H1 (cell line): ENCODE data around the gene DCTN2. TPM values are rescaled to one million over a fixed set of nuclear protein-coding genes. Genes with fewer than 3 reads are reported as not detected.

Experiments used
- CTCF ChIA-PET: fragments of 300-600 bp; sonication (Branson Sonifier 250); formaldehyde crosslinking; loops from one replicate; lab custom pipeline; 2021; ENCODE audit not compliant: partially characterized antibody; lab: Charles Lee
- POLR2A ChIA-PET: fragments of 300-600 bp; sonication (Branson Sonifier 250); formaldehyde crosslinking; loops from one replicate; lab custom pipeline; 2021; ENCODE audit warnings: inconsistent platforms; ENCODE audit not compliant: partially characterized antibody; lab: Charles Lee
- DNase-seq, 2 experiments: peaks; one replicate each; pipeline versions ENCODE4 v3.0.0 to v3.0.0-alpha.2; 2010 to 2022; ENCODE audit warnings: low spot score in 2 of 2, low read depth in 1 of 2, mixed read lengths in 1 of 2
- FAIRE-seq: peaks from 2 replicates; lab custom pipeline; 2011; peaks lifted over from hg19 to GRCh38; lab: Jason Lieb, UNC
- H2AFZ ChIP-seq: 2 replicates; pipeline ENCODE4 v1.8.1; 2012; ENCODE audit warnings: low read length, inconsistent platforms
- H2AK5ac ChIP-seq: 2 replicates; pipeline ENCODE4 v1.6.1; 2013; ENCODE audit warnings: low read depth, low read length
- H2BK120ac ChIP-seq: replicated peaks from 2 replicates; pipeline ENCODE3; 2013; ENCODE audit warnings: low read depth, low read length, inconsistent platforms
- H2BK12ac ChIP-seq: 2 replicates; pipeline ENCODE4 v1.6.1; 2013; ENCODE audit warnings: low read depth, low read length
- H2BK15ac ChIP-seq: 2 replicates; pipeline ENCODE4 v1.6.1; 2013; ENCODE audit warnings: low read length
- H2BK20ac ChIP-seq: 2 replicates; pipeline ENCODE4 v1.6.1; 2013; ENCODE audit warnings: low read length
- H2BK5ac ChIP-seq: 2 replicates; pipeline ENCODE4 v1.6.1; 2013; ENCODE audit warnings: low read depth, low read length
- H3K14ac ChIP-seq: 2 replicates; pipeline ENCODE4 v1.6.1; 2013; ENCODE audit warnings: inconsistent platforms; ENCODE audit not compliant: insufficient read length
- H3K18ac ChIP-seq: 2 replicates; pipeline ENCODE4 v1.6.1; 2013; ENCODE audit warnings: low read length; ENCODE audit errors: extremely low read depth
- H3K23ac ChIP-seq: 2 replicates; pipeline ENCODE4 v1.6.1; 2013; ENCODE audit warnings: inconsistent platforms; ENCODE audit not compliant: insufficient read length
- H3K23me2 ChIP-seq: 2 replicates; pipeline ENCODE4 v1.6.1; 2013; ENCODE audit warnings: low read depth, low read length
- H3K27ac ChIP-seq: 2 replicates; pipeline ENCODE4 v1.6.1; 2011; ENCODE audit warnings: low read depth, low read length, inconsistent platforms
- H3K27me3 ChIP-seq, 4 experiments: replicated peaks in 1 of 4; 1 replicate in 1 of 4; 2 replicates in 3 of 4; pipeline versions ENCODE4 v1.6.1 to v1.8.1; 2011 to 2013; ENCODE audit warnings: low read length in 3 of 4, mild to moderate bottlenecking in 3 of 4, inconsistent platforms in 2 of 4, mixed read lengths in 2 of 4, moderate library complexity in 1 of 4; ENCODE audit not compliant: control insufficient read depth in 3 of 4, insufficient read depth in 3 of 4; ENCODE audit errors: extremely low read depth in 1 of 4
- H3K36me3 ChIP-seq, 4 experiments: 2 replicates each; pipeline versions ENCODE4 v1.6.1 to v1.8.1; 2011 to 2013; ENCODE audit warnings: mild to moderate bottlenecking in 4 of 4, low read length in 3 of 4, moderate library complexity in 2 of 4, control low read depth in 1 of 4, inconsistent platforms in 1 of 4; ENCODE audit not compliant: insufficient read depth in 4 of 4, control insufficient read depth in 2 of 4
- H3K4ac ChIP-seq: replicated peaks from 2 replicates; pipeline ENCODE3; 2013; ENCODE audit warnings: low read length, low read depth, mixed read lengths, inconsistent platforms; ENCODE audit not compliant: insufficient read length
- H3K4me1 ChIP-seq, 4 experiments: replicated peaks in 1 of 4; 1 replicate in 1 of 4; 2 replicates in 3 of 4; pipeline versions ENCODE4 v1.6.1 to v1.8.1; 2011 to 2013; ENCODE audit warnings: low read length in 3 of 4, inconsistent platforms in 2 of 4, mixed read lengths in 1 of 4; ENCODE audit not compliant: insufficient read depth in 4 of 4, control insufficient read depth in 3 of 4
- H3K4me2 ChIP-seq, 2 experiments: 2 replicates each; pipeline versions ENCODE4 v1.6.1 to v1.8.1; 2011 to 2013; ENCODE audit warnings: low read depth in 2 of 2, low read length in 2 of 2, control low read depth in 1 of 2, inconsistent platforms in 1 of 2, mild to moderate bottlenecking in 1 of 2; ENCODE audit not compliant: insufficient read depth in 1 of 2
- H3K4me3 ChIP-seq, 4 experiments: fragments of 200-600, 300-600 bp in 1 of 4; sonication (generic), shearing (Covaris generic), sonication (Bioruptor Twin) in 1 of 4; 2 replicates each; pipeline versions ENCODE4 v1.5.1 to v1.8.1; 2011 to 2016; ENCODE audit warnings: low read length in 4 of 4, low read depth in 3 of 4, control low read depth in 2 of 4, inconsistent platforms in 2 of 4, mild to moderate bottlenecking in 2 of 4, mixed read lengths in 1 of 4, moderate library complexity in 1 of 4; ENCODE audit not compliant: insufficient read depth in 2 of 4; ENCODE audit errors: extremely low read depth in 1 of 4
- H3K56ac ChIP-seq: replicated peaks from 2 replicates; pipeline ENCODE3; 2013; ENCODE audit warnings: low read depth, mild to moderate bottlenecking, mixed read lengths, low read length, inconsistent platforms; ENCODE audit not compliant: insufficient read length
- H3K79me1 ChIP-seq: 2 replicates; pipeline ENCODE4 v1.6.1; 2013; ENCODE audit warnings: low read depth, low read length, control low read depth
- H3K79me2 ChIP-seq, 2 experiments: 2 replicates each; pipeline versions ENCODE4 v1.6.1 to v1.8.1; 2012 to 2013; ENCODE audit warnings: low read length in 2 of 2, mild to moderate bottlenecking in 2 of 2, inconsistent platforms in 1 of 2; ENCODE audit not compliant: insufficient read depth in 2 of 2, control insufficient read depth in 1 of 2
- H3K9ac ChIP-seq, 4 experiments: replicated peaks in 1 of 4; 1 replicate in 1 of 4; 2 replicates in 3 of 4; pipeline versions ENCODE4 v1.6.1 to v1.8.1; 2011 to 2013; ENCODE audit warnings: low read depth in 3 of 4, low read length in 3 of 4, control low read depth in 2 of 4, mild to moderate bottlenecking in 2 of 4, moderate library complexity in 2 of 4, inconsistent platforms in 1 of 4; ENCODE audit errors: extremely low read depth in 1 of 4
- H3K9me3 ChIP-seq, 2 experiments: 2 replicates each; pipeline versions ENCODE4 v1.6.1 to v1.8.1; 2012 to 2013; ENCODE audit warnings: mild to moderate bottlenecking in 2 of 2, moderate library complexity in 2 of 2, control low read depth in 1 of 2, inconsistent platforms in 1 of 2, low read depth in 1 of 2, low read length in 1 of 2, mixed read lengths in 1 of 2; ENCODE audit not compliant: insufficient read depth in 2 of 2
- H4K20me1 ChIP-seq, 2 experiments: replicated peaks in 1 of 2; 2 replicates each; pipeline versions ENCODE3 to v1.8.1; 2011 to 2013; ENCODE audit warnings: inconsistent platforms in 2 of 2, low read length in 2 of 2, mild to moderate bottlenecking in 1 of 2; ENCODE audit not compliant: insufficient read depth in 2 of 2, control insufficient read depth in 1 of 2
- H4K5ac ChIP-seq: 2 replicates; pipeline ENCODE4 v1.6.1; 2013; ENCODE audit warnings: low read length, low read depth, mixed read lengths, inconsistent platforms; ENCODE audit not compliant: insufficient read length
- H4K8ac ChIP-seq: 2 replicates; pipeline ENCODE4 v1.8.0; 2013; ENCODE audit warnings: mild to moderate bottlenecking, moderate library complexity, low read length, inconsistent platforms; ENCODE audit not compliant: insufficient read depth; ENCODE audit errors: extremely low read depth
- H4K91ac ChIP-seq: replicated peaks from 2 replicates; pipeline ENCODE3; 2013; ENCODE audit warnings: low read length, mixed read lengths, inconsistent platforms; ENCODE audit not compliant: insufficient read length
- ASH2L ChIP-seq: fragments of 200-600, 300-600 bp; sonication (generic); IDR thresholded peaks from one replicate; pipeline ENCODE4 v1.7.1; 2017; ENCODE audit warnings: low read length
- CEBPB ChIP-seq: IDR thresholded peaks from 2 replicates; pipeline ENCODE4 v1.6.1; 2012; ENCODE audit warnings: low read depth, low read length
- EP300 ChIP-seq, 2 experiments: IDR thresholded peaks; 1 replicate in 1 of 2; 2 replicates in 1 of 2; pipeline ENCODE4 v1.6.1; 2011 to 2012; ENCODE audit warnings: low read depth in 2 of 2, low read length in 2 of 2, mild to moderate bottlenecking in 2 of 2, borderline replicate concordance in 1 of 2, inconsistent platforms in 1 of 2, moderate library complexity in 1 of 2
- JUN ChIP-seq: IDR thresholded peaks from 2 replicates; pipeline ENCODE4 v1.6.1; 2011; ENCODE audit warnings: low read depth, mild to moderate bottlenecking, improper control_type of control experiment, low read length
- JUND ChIP-seq: IDR thresholded peaks from 2 replicates; pipeline ENCODE4 v1.6.1; 2011; ENCODE audit warnings: mild to moderate bottlenecking, improper control_type of control experiment, low read length
- KDM1A ChIP-seq: fragments of 200-600, 300-600 bp; sonication (generic); IDR thresholded peaks from 2 replicates; pipeline ENCODE4 v1.7.1; 2016; ENCODE audit warnings: mild to moderate bottlenecking, low read length, borderline replicate concordance
- MAX ChIP-seq: IDR thresholded peaks from 2 replicates; pipeline ENCODE4 v1.6.1; 2012; ENCODE audit warnings: inconsistent platforms
- NANOG ChIP-seq: IDR thresholded peaks from 2 replicates; pipeline ENCODE4 v1.6.1; 2011; ENCODE audit warnings: low read length, low read depth, mild to moderate bottlenecking, inconsistent platforms; ENCODE audit not compliant: insufficient read depth, poor library complexity, severe bottlenecking
- PHF8 ChIP-seq: fragments of 200-600 bp; sonication (generic); conservative IDR thresholded peaks from 2 replicates; pipeline ENCODE4 v1.7.1; 2012; ENCODE audit warnings: low read depth, mild to moderate bottlenecking, inconsistent platforms, low read length, moderate library complexity
- SP1 ChIP-seq: IDR thresholded peaks from 2 replicates; pipeline ENCODE4 v1.6.1; 2011; ENCODE audit warnings: low read depth, low read length
- SP2 ChIP-seq: IDR thresholded peaks from 2 replicates; pipeline ENCODE4 v1.6.1; 2012; ENCODE audit warnings: mild to moderate bottlenecking, low read length, inconsistent platforms
- TCF12 ChIP-seq: IDR thresholded peaks from 2 replicates; pipeline ENCODE4 v1.6.1; 2011; ENCODE audit warnings: low read depth, mild to moderate bottlenecking, low read length
- whole genome bisulfite sequencing, 2 experiments: shearing (Covaris generic) in 1 of 2; methylation state at CpG; one replicate each; pipeline versions ENCODE4 v1.1.6 to v1.1.7; 2013 to 2015; ENCODE audit warnings: low lambda C conversion rate in 2 of 2, mixed read lengths in 2 of 2, inconsistent platforms in 1 of 2, low coverage in 1 of 2, missing lambda C conversion rate in 1 of 2; ENCODE audit not compliant: insufficient replicate concordance in 2 of 2, insufficient coverage in 1 of 2, insufficient read length in 1 of 2; ENCODE audit errors: extremely low coverage in 1 of 2, missing lambda C conversion rate in 1 of 2; 5-methylcytosine and 5-hydroxymethylcytosine counted together
- polyA plus RNA-seq, 7 experiments: library from polyadenylated mRNA; depleted of rRNA in 3 of 7; stranded (reverse) in 5 of 7; unstranded in 2 of 7; fragments of >200 nt in 5 of 7; fragments of 200-250 nt in 2 of 7; gene quantifications; 1 replicate in 5 of 7; 2 replicates in 1 of 7; 4 replicates in 1 of 7; pipeline versions ENCODE4 v1.2.1 to v1.2.3, GENCODE V29; 2011 to 2013; ENCODE audit warnings: missing spikeins in 2 of 7, mixed read lengths in 2 of 7
- total RNA-seq: library from RNA; stranded (reverse); fragmentation: NEBNext Ultra II Directional; extraction: Animal tissue kit (Norgen Biotek cat#: 25700); gene quantifications from 2 replicates; pipeline ENCODE4 v1.2.1, GENCODE V29; 2021

The DCTN2 gene
- total and polyA plus RNA-seq, 2 of the 8 experiments (the other 6 are each of a cell fraction or from before 2014, with no cell fraction given): 90.3 to 91.9 TPM

- no peak overlapping the region for H3K9ac ChIP-seq
- WGBS, 2 experiments: 86% methylated on average over 12 of the region's 16 CpGs; no CpG with 5 or more reads in 1 of the 2 experiments
- no peak for TF ChIP-seq TCF12
- no peak for TF ChIP-seq EP300 (IDR thresholded peaks at IDR 0.05; ENCODE audit: borderline replicate concordance in 1 of 2, low read depth in 2 of 2, low read length in 2 of 2)
- no peak for TF ChIP-seq PHF8
- TF ChIP-seq KDM1A: no peak
- no peak for TF ChIP-seq MAX
- TF ChIP-seq SP1: no peak
- no peak for TF ChIP-seq SP2
- TF ChIP-seq CEBPB: no peak
- no peak for TF ChIP-seq JUN
- no peak for TF ChIP-seq NANOG
- no peak for TF ChIP-seq ASH2L
- TF ChIP-seq JUND: no peak
Observed at GRCh38 chr12:57525615-57526383, 21.2 kb downstream of the DCTN2 start.

More at GRCh38 chr12:57525615-57526383, 21.2 kb downstream of the DCTN2 start:
- FAIRE-seq (no peak), DNase-seq (no peak)
- H2BK5ac ChIP-seq: no peak overlapping the region
- no peak overlapping the region for H4K5ac ChIP-seq
- no peak overlapping the region for H2AFZ ChIP-seq
- no peak overlapping the region for H3K18ac ChIP-seq
- no peak overlapping the region for H2BK15ac ChIP-seq
- peaks cover 8 to 18% (median 10%) of the 10 kb centered on the region in 4 experiments for H3K4me1 ChIP-seq
- no peaks in the 10 kb centered on the region for H3K27me3 ChIP-seq
- H3K36me3 ChIP-seq: peaks cover 2 to 48% (median 18%) of the 10 kb centered on the region in 4 experiments; a peak in 6 of 8 replicates
- no peaks in the 10 kb centered on the region for H3K9me3 ChIP-seq
- H2BK20ac ChIP-seq: no peak overlapping the region
- H3K4me3 ChIP-seq: no peak overlapping the region
- H3K79me1 ChIP-seq: no peaks in the 10 kb centered on the region; the same call in 1 of the 2 replicates
- no peak overlapping the region for H3K14ac ChIP-seq
- H4K8ac ChIP-seq: no peak overlapping the region; the same call in 1 of the 2 replicates
- no peak overlapping the region for H3K27ac ChIP-seq
- no peak overlapping the region for H2BK120ac ChIP-seq
- no peak overlapping the region for H3K4ac ChIP-seq
- no peak overlapping the region for H2BK12ac ChIP-seq
- peaks cover 10% of the 10 kb centered on the region for H3K23me2 ChIP-seq
- no peak overlapping the region for H3K4me2 ChIP-seq
- no peak overlapping the region for H2AK5ac ChIP-seq
- peaks cover 0 to 9% of the 10 kb centered on the region in 2 experiments; a peak in 1 of 4 replicates for H3K79me2 ChIP-seq
- ChIA-PET CTCF (interaction anchor here (1.1 to 4.8 kb wide), 5 partner anchors 11 to 67 kb away, joined by 3 to 29 read pairs (median 3); partner anchors contain the start of gene GLI1), POLR2A (interaction anchor here (0.6 to 7.3 kb wide), 20 partner anchors 9 to 78 kb away, joined by 3 to 56 read pairs (median 4); partner anchors contain the start of genes DCTN2, DTX3, INHBE and PIP4K2C)
- peaks cover 3 to 13% of the 10 kb centered on the region in 2 experiments for H4K20me1 ChIP-seq
- H3K56ac ChIP-seq: no peak overlapping the region
- H4K91ac ChIP-seq: no peak overlapping the region
- H3K23ac ChIP-seq: no peak overlapping the region
